Measurements from ENCODE around the gene PBX3. TPM values are rescaled to one million over a fixed set of nuclear protein-coding genes. Genes with fewer than 3 reads are reported as not detected.

The PBX3 gene
- total RNA-seq, 1 experiment from 2014 or later = 39.0 TPM

GRCh38 chr9:125757834-125758233 is 10.7 kb downstream of the PBX3 start:
- no peak overlapping the region for H3K4me3 ChIP-seq (ENCODE audit: low read depth in 2 of 2, low read length in 2 of 2)
- POLR2A ChIA-PET = no interaction called here
- no peak overlapping the region for H3K27ac ChIP-seq (ENCODE audit: low read length)
- in situ Hi-C loops (cut with HindIII; ENCODE audit: low pct_unique_long_range_greater_than_20kb, low sequenced_read_pairs) = no loop called here
- peaks cover 13% of the 10 kb centered on the region; the same call in 1 of the 2 replicates for H3K4me1 ChIP-seq (ENCODE audit: control insufficient read depth, insufficient read depth, low read length)
- peaks cover 5% of the 10 kb centered on the region for H3K36me3 ChIP-seq (ENCODE audit: control insufficient read depth, insufficient read depth, low read length)
- BruUV-seq (replicated peaks) = no TSS peak
- no peak for DNase-seq (ENCODE audit: low read depth, low spot score)
- no peaks in the 10 kb centered on the region for H3K9me3 ChIP-seq (ENCODE audit: control insufficient read depth, insufficient read depth, low read depth, low read length)
- no peak for TF ChIP-seq POLR2AphosphoS5 (IDR thresholded peaks at IDR 0.05; ENCODE audit: low read depth, low read length)
- TF ChIP-seq REST (IDR thresholded peaks at IDR 0.05; ENCODE audit: insufficient read depth in 1 of 2, low read depth in 2 of 2, low read length in 1 of 2) = no peak
- TF ChIP-seq CTCF (IDR thresholded peaks at IDR 0.05) = no peak
- TF ChIP-seq SIN3A (IDR thresholded peaks at IDR 0.05; ENCODE audit: borderline replicate concordance, insufficient read depth, low read depth, low read length) = no peak
- TF ChIP-seq TCF7L2 (IDR thresholded peaks at IDR 0.05; ENCODE audit: low read depth, low read length) = no peak
- intact Hi-C loops (cut with micrococcal nuclease; ENCODE audit: unreplicated experiment) = no loop called here
- no peak for ATAC-seq
- CTCF ChIA-PET = no interaction called here
- no peaks in the 10 kb centered on the region for H3K27me3 ChIP-seq (ENCODE audit: control insufficient read depth, insufficient read depth, low read length)

DNA sequence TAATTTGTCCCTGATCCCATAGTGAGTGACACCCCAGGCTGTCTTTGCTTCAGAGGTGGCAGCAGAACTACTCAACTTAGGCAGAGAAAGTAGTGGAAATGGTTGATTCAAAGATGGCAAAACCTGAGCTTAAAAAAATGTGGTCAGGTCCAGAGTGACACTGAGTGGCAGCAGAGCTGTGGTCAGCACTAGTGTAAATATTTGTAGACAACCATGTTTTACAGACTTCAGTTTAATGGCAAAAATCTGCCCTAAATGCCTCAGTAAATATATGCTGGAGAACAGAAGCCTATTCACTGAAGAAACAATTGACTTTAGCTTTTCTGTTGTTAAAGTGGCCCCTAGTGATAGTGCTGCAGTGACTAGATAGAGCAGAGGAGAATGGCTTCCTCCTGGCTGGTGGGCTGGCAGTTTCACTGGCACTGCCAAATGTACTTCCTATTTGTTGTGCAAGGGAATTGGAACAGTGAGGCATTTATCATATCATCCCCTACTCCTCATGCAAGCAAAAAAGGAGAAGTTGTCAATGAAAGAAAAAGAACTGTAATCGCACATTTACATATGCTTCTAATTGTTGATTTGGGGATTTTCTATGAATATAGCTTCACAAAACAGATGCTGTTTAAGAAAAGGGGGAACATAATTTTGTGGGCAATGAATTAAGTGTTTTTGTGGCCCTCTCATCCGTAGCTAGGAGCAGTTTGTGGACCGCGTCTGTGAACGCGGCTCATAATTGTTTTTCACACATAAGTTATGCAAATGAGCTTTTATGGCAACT is 12.0 kb downstream of the PBX3 start:
- TF ChIP-seq REST (IDR thresholded peaks at IDR 0.05; ENCODE audit: insufficient read depth in 1 of 2, low read depth in 2 of 2, low read length in 1 of 2) (no peak), TCF7L2 (IDR thresholded peaks at IDR 0.05; ENCODE audit: low read depth, low read length) (no peak), POLR2AphosphoS5 (IDR thresholded peaks at IDR 0.05; ENCODE audit: low read depth, low read length) (no peak), SIN3A (IDR thresholded peaks at IDR 0.05; ENCODE audit: borderline replicate concordance, insufficient read depth, low read depth, low read length) (no peak), CTCF (IDR thresholded peaks at IDR 0.05) (no peak)
- in situ Hi-C loops (cut with HindIII; ENCODE audit: low pct_unique_long_range_greater_than_20kb, low sequenced_read_pairs) (no loop called here), intact Hi-C loops (cut with micrococcal nuclease; ENCODE audit: unreplicated experiment) (no loop called here)
- Histone ChIP-seq H3K9me3 (ENCODE audit: control insufficient read depth, insufficient read depth, low read depth, low read length) (no peaks in the 10 kb centered on the region), H3K27me3 (ENCODE audit: control insufficient read depth, insufficient read depth, low read length) (no peaks in the 10 kb centered on the region), H3K27ac (ENCODE audit: low read length) (no peak overlapping the region), H3K4me1 (ENCODE audit: control insufficient read depth, insufficient read depth, low read length) (peaks cover 13% of the 10 kb centered on the region; the same call in 1 of the 2 replicates), H3K36me3 (ENCODE audit: control insufficient read depth, insufficient read depth, low read length) (peaks cover 3% of the 10 kb centered on the region; the same call in 1 of the 2 replicates), H3K4me3 (ENCODE audit: low read depth in 2 of 2, low read length in 2 of 2) (no peak overlapping the region)
- BruUV-seq (replicated peaks) = no TSS peak
- CTCF ChIA-PET = no interaction called here
- no peak for ATAC-seq
- POLR2A ChIA-PET = no interaction called here
- DNase-seq (ENCODE audit: low read depth, low spot score) = no peak
